H1 (cell line): ENCODE results near the gene PLGRKT.

Experiments used
- CTCF ChIP-seq, 3 experiments: IDR thresholded peaks; 1 replicate in 2 of 3; 2 replicates in 1 of 3; pipeline versions ENCODE4 v1.5.1 to v1.6.1; 2011; ENCODE audit warnings: low read length in 3 of 3, mild to moderate bottlenecking in 3 of 3, inconsistent platforms in 2 of 3, low read depth in 1 of 3, moderate library complexity in 1 of 3; ENCODE audit not compliant: insufficient read depth in 1 of 3; ENCODE audit errors: control extremely low read depth in 1 of 3
- EP300 ChIP-seq, 2 experiments: IDR thresholded peaks; 1 replicate in 1 of 2; 2 replicates in 1 of 2; pipeline ENCODE4 v1.6.1; 2011 to 2012; ENCODE audit warnings: low read depth in 2 of 2, low read length in 2 of 2, mild to moderate bottlenecking in 2 of 2, borderline replicate concordance in 1 of 2, inconsistent platforms in 1 of 2, moderate library complexity in 1 of 2
- POLR2A ChIP-seq, 2 experiments: IDR thresholded peaks; 1 replicate in 1 of 2; 2 replicates in 1 of 2; pipeline ENCODE4 v1.6.1; 2011; ENCODE audit warnings: low read depth in 2 of 2, low read length in 2 of 2, mild to moderate bottlenecking in 2 of 2; ENCODE audit errors: control extremely low read depth in 1 of 2

- TF ChIP-seq EP300 (IDR thresholded peaks at IDR 0.05; ENCODE audit: borderline replicate concordance in 1 of 2, low read depth in 2 of 2, low read length in 2 of 2): no peak
- no peak for TF ChIP-seq CTCF (IDR thresholded peaks at IDR 0.05; ENCODE audit: control extremely low read depth in 1 of 3, insufficient read depth in 1 of 3, low read depth in 1 of 3, low read length in 3 of 3)
- no peak for TF ChIP-seq POLR2A (IDR thresholded peaks at IDR 0.05; ENCODE audit: control extremely low read depth in 1 of 2, low read depth in 2 of 2, low read length in 2 of 2)
Observed at GRCh38 chr9:5483306-5483705, 45.6 kb upstream of the PLGRKT start.
